Measurements from ENCODE around the gene PIGT.

GRCh38 chr20:45426320-45427016 is 10.5 kb downstream of the PIGT start:
- TF ChIP-seq, protein P1, sequence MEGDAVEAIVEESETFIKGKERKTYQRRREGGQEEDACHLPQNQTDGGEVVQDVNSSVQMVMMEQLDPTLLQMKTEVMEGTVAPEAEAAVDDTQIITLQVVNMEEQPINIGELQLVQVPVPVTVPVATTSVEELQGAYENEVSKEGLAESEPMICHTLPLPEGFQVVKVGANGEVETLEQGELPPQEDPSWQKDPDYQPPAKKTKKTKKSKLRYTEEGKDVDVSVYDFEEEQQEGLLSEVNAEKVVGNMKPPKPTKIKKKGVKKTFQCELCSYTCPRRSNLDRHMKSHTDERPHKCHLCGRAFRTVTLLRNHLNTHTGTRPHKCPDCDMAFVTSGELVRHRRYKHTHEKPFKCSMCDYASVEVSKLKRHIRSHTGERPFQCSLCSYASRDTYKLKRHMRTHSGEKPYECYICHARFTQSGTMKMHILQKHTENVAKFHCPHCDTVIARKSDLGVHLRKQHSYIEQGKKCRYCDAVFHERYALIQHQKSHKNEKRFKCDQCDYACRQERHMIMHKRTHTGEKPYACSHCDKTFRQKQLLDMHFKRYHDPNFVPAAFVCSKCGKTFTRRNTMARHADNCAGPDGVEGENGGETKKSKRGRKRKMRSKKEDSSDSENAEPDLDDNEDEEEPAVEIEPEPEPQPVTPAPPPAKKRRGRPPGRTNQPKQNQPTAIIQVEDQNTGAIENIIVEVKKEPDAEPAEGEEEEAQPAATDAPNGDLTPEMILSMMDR (IDR thresholded peaks at IDR 0.05): no peak
- no peak for TF ChIP-seq POLR2AphosphoS5 (IDR thresholded peaks at IDR 0.05)
- TF ChIP-seq POLR2A (IDR thresholded peaks at IDR 0.05): no peak
- TF ChIP-seq EP300 (IDR thresholded peaks at IDR 0.05): no peak

All from stomach (tissue), 4 donors.